H9 (cell line): ENCODE results near the gene GPC3. TPM values are rescaled to one million over a fixed set of nuclear protein-coding genes. Genes with fewer than 3 reads are reported as not detected.

Source experiments
- DNase-seq: peaks from one replicate; pipeline ENCODE4 v3.0.0-alpha.2; 2017
- H2AFZ ChIP-seq: one replicate; pipeline ENCODE4 v1.6.1; 2013; ENCODE audit warnings: mild to moderate bottlenecking, low read length, control low read depth, moderate library complexity
- H2AK5ac ChIP-seq: 2 replicates; pipeline ENCODE4 v1.6.1; 2013; ENCODE audit warnings: low read length, control low read depth, mixed read lengths; ENCODE audit not compliant: insufficient read length
- H2BK120ac ChIP-seq: one replicate; pipeline ENCODE4 v1.6.1; 2013; ENCODE audit warnings: low read depth, mild to moderate bottlenecking, low read length, control low read depth, inconsistent platforms; ENCODE audit not compliant: poor library complexity, severe bottlenecking
- H2BK12ac ChIP-seq: 2 replicates; pipeline ENCODE4 v1.6.1; 2013; ENCODE audit warnings: low read length, control low read depth, mixed read lengths, low read depth; ENCODE audit not compliant: insufficient read length
- H2BK15ac ChIP-seq: 2 replicates; pipeline ENCODE4 v1.6.1; 2013; ENCODE audit warnings: low read depth, low read length, control low read depth
- H2BK20ac ChIP-seq: one replicate; pipeline ENCODE4 v1.6.1; 2013; ENCODE audit warnings: low read depth, mild to moderate bottlenecking, low read length, control low read depth, inconsistent platforms; ENCODE audit not compliant: poor library complexity, severe bottlenecking
- H2BK5ac ChIP-seq: 2 replicates; pipeline ENCODE4 v1.6.1; 2013; ENCODE audit warnings: low read length, control low read depth, mixed read lengths; ENCODE audit not compliant: insufficient read length
- H3K14ac ChIP-seq: 2 replicates; pipeline ENCODE4 v1.6.1; 2013; ENCODE audit warnings: low read length, control low read depth; ENCODE audit not compliant: insufficient read depth
- H3K18ac ChIP-seq: 2 replicates; pipeline ENCODE4 v1.6.1; 2013; ENCODE audit warnings: low read depth, mild to moderate bottlenecking, mixed read lengths, low read length, control low read depth; ENCODE audit not compliant: insufficient read length
- H3K23ac ChIP-seq: 2 replicates; pipeline ENCODE4 v1.6.1; 2013; ENCODE audit warnings: low read length, control low read depth, mixed read lengths, low read depth; ENCODE audit not compliant: insufficient read length
- H3K23me2 ChIP-seq: 2 replicates; pipeline ENCODE4 v1.6.1; 2013; ENCODE audit warnings: low read depth, mild to moderate bottlenecking, mixed read lengths, low read length, control low read depth; ENCODE audit not compliant: insufficient read length, poor library complexity, severe bottlenecking
- H3K27ac ChIP-seq: 2 replicates; pipeline ENCODE4 v1.5.1; 2013; ENCODE audit warnings: low read length, control low read depth, mixed read lengths, low read depth; ENCODE audit not compliant: insufficient read length
- H3K27me3 ChIP-seq: 2 replicates; pipeline ENCODE4 v1.6.1; 2013; ENCODE audit warnings: low read length, control low read depth, inconsistent platforms; ENCODE audit not compliant: insufficient read depth
- H3K4ac ChIP-seq: 2 replicates; pipeline ENCODE4 v1.6.1; 2013; ENCODE audit warnings: low read depth, mild to moderate bottlenecking, control low read depth, inconsistent platforms, low read length, moderate library complexity
- H3K4me1 ChIP-seq: 2 replicates; pipeline ENCODE4 v1.6.1; 2013; ENCODE audit warnings: low read length, control low read depth, inconsistent platforms; ENCODE audit not compliant: insufficient read depth
- H3K4me2 ChIP-seq: 2 replicates; pipeline ENCODE4 v1.6.1; 2013; ENCODE audit warnings: low read length, control low read depth, mixed read lengths; ENCODE audit not compliant: insufficient read length, insufficient read depth
- H3K56ac ChIP-seq: 2 replicates; pipeline ENCODE4 v1.6.1; 2013; ENCODE audit warnings: low read depth, mild to moderate bottlenecking, mixed read lengths, low read length, control low read depth; ENCODE audit not compliant: insufficient read length
- H3K79me1 ChIP-seq: 2 replicates; pipeline ENCODE4 v1.6.1; 2013; ENCODE audit warnings: low read depth, mild to moderate bottlenecking, moderate library complexity, low read length, control low read depth, inconsistent platforms; ENCODE audit not compliant: insufficient read depth, poor library complexity, severe bottlenecking
- H3K79me2 ChIP-seq: 2 replicates; pipeline ENCODE4 v1.6.1; 2013; ENCODE audit warnings: low read length, control low read depth, inconsistent platforms; ENCODE audit not compliant: insufficient read depth
- H3K9ac ChIP-seq: 2 replicates; pipeline ENCODE4 v1.6.1; 2013; ENCODE audit warnings: low read length, control low read depth, mixed read lengths; ENCODE audit not compliant: insufficient read length; ENCODE audit errors: extremely low read depth
- H3K9me3 ChIP-seq: one replicate; pipeline ENCODE4 v1.6.1; 2013; ENCODE audit warnings: low read depth, low read length, inconsistent platforms; ENCODE audit not compliant: control insufficient read depth
- H3T11ph ChIP-seq: one replicate; pipeline ENCODE4 v1.6.1; 2013; ENCODE audit warnings: mild to moderate bottlenecking, low read length, control low read depth, inconsistent platforms
- H4K20me1 ChIP-seq: one replicate; pipeline ENCODE4 v1.6.1; 2013; ENCODE audit not compliant: control insufficient read depth, insufficient read length, insufficient read depth
- H4K5ac ChIP-seq: 2 replicates; pipeline ENCODE4 v1.6.1; 2013; ENCODE audit warnings: low read depth, mild to moderate bottlenecking, mixed read lengths, low read length, control low read depth; ENCODE audit not compliant: insufficient read length
- H4K8ac ChIP-seq: replicated peaks from 2 replicates; pipeline ENCODE4 v1.6.1; 2013; ENCODE audit warnings: low read length, control low read depth, mixed read lengths, low read depth; ENCODE audit not compliant: insufficient read length
- H4K91ac ChIP-seq: 2 replicates; pipeline ENCODE4 v1.6.1; 2013; ENCODE audit warnings: low read depth, mild to moderate bottlenecking, moderate library complexity, mixed read lengths, low read length, control low read depth; ENCODE audit not compliant: insufficient read length
- H3K27ac Mint-ChIP-seq, 3 experiments: 2 replicates in 2 of 3; 3 replicates in 1 of 3; pipeline ENCODE4 v1.8.0; 2020 to 2021; ENCODE audit warnings: mixed read lengths in 3 of 3, mild to moderate bottlenecking in 1 of 3, moderate library complexity in 1 of 3
- H3K27me3 Mint-ChIP-seq: 2 replicates; pipeline ENCODE4 v1.8.0; 2021; ENCODE audit warnings: low read depth, mild to moderate bottlenecking, moderate library complexity, mixed read lengths
- H3K36me3 Mint-ChIP-seq, 3 experiments: 2 replicates in 2 of 3; 3 replicates in 1 of 3; pipeline ENCODE4 v1.8.0; 2020 to 2021; ENCODE audit warnings: low read depth in 3 of 3, mixed read lengths in 3 of 3; ENCODE audit not compliant: insufficient read depth in 1 of 3
- H3K4me1 Mint-ChIP-seq, 2 experiments: 2 replicates each; pipeline ENCODE4 v1.8.0; 2020; ENCODE audit warnings: mixed read lengths in 2 of 2
- H3K4me3 Mint-ChIP-seq, 2 experiments: 2 replicates in 1 of 2; 3 replicates in 1 of 2; pipeline ENCODE4 v1.8.0; 2020 to 2021; ENCODE audit warnings: mild to moderate bottlenecking in 2 of 2, mixed read lengths in 2 of 2, moderate library complexity in 1 of 2
- H3K9me3 Mint-ChIP-seq, 2 experiments: 2 replicates in 1 of 2; 3 replicates in 1 of 2; pipeline ENCODE4 v1.8.0; 2020; ENCODE audit warnings: mild to moderate bottlenecking in 2 of 2, mixed read lengths in 2 of 2, moderate library complexity in 1 of 2
- CTCF ChIP-seq: fragments of 200-600 bp; sonication (generic); conservative IDR thresholded peaks from 3 replicates; pipeline ENCODE4 v1.8.0; 2021; ENCODE audit warnings: antibody characterized with exemption, mild to moderate bottlenecking
- WGBS: extraction: QIAGEN DNeasy Blood & Tissue Kit; methylation state at CpG from one replicate; pipeline ENCODE4 v1.1.7; 2013; ENCODE audit warnings: missing lambda C conversion rate, low lambda C conversion rate, mixed read lengths; ENCODE audit not compliant: insufficient read length; ENCODE audit errors: extremely low coverage; 5-methylcytosine and 5-hydroxymethylcytosine counted together
- total RNA-seq: library from RNA; stranded (reverse); gene quantifications from 2 replicates; pipeline ENCODE4 v1.2.1, GENCODE V29; 2021

GPC3 gene
- total RNA-seq, 1 experiment from 2014 or later, result 108 TPM

GRCh38 chrX:133579631-133580030 is 405.8 kb downstream of the GPC3 start:
- no peak overlapping the region; a peak in 1 of 7 replicates for H3K27ac Mint-ChIP-seq

More at GRCh38 chrX:133579631-133580030, 405.8 kb downstream of the GPC3 start:
- Mint-ChIP-seq H3K4me3 (no peak overlapping the region), H3K36me3 (peaks cover 0 to 5% (median 0%) of the 10 kb centered on the region in 3 experiments; a peak in 3 of 7 replicates), H3K4me1 (peaks cover 23 to 27% of the 10 kb centered on the region in 2 experiments), H3K9me3 (no peaks in the 10 kb centered on the region; a peak in 2 of 5 replicates), H3K27me3 (no peaks in the 10 kb centered on the region)
- H2BK15ac ChIP-seq, result no peak overlapping the region
- no peak overlapping the region for H2AK5ac ChIP-seq
- no peak overlapping the region for H4K91ac ChIP-seq
- H3K56ac ChIP-seq, result no peak overlapping the region
- no peaks in the 10 kb centered on the region for H3K27me3 ChIP-seq
- H2BK20ac ChIP-seq, result no peak overlapping the region
- H3K4me2 ChIP-seq, result no peak overlapping the region
- no peaks in the 10 kb centered on the region for H3K79me2 ChIP-seq
- H3T11ph ChIP-seq, result no peak overlapping the region
- no peak for TF ChIP-seq CTCF
- no peak for DNase-seq
- H3K27ac ChIP-seq, result no peak overlapping the region
- no peaks in the 10 kb centered on the region for H3K23me2 ChIP-seq
- no peak overlapping the region for H2BK12ac ChIP-seq
- no peak overlapping the region for H3K9ac ChIP-seq
- no peaks in the 10 kb centered on the region for H3K4me1 ChIP-seq
- H4K5ac ChIP-seq, result no peak overlapping the region
- no peaks in the 10 kb centered on the region for H4K20me1 ChIP-seq
- H2BK120ac ChIP-seq, result no peak overlapping the region
- no peak overlapping the region for H4K8ac ChIP-seq
- H3K18ac ChIP-seq, result no peak overlapping the region
- H3K23ac ChIP-seq, result no peak overlapping the region
- H2BK5ac ChIP-seq, result no peak overlapping the region
- no peak overlapping the region for H3K4ac ChIP-seq
- no CpG with 5 or more reads among the region's 6 CpGs for WGBS
- H3K9me3 ChIP-seq, result no peaks in the 10 kb centered on the region
- H3K79me1 ChIP-seq, result no peaks in the 10 kb centered on the region
- no peak overlapping the region for H2AFZ ChIP-seq
- no peak overlapping the region for H3K14ac ChIP-seq
